GM19240 (cell line): Measurements from ENCODE around the gene REV3L.
A peak's percentile ranks its signal among the peaks of the same experiment; 100 is the strongest.
"Not testable (repeated sequence)": the region's sequence is repeated elsewhere in the genome, so short reads cannot be mapped to it uniquely, and the experiment has no call there.

Source experiments
- DNase-seq: peaks from one replicate; pipeline ENCODE4 v3.0.0; 2011; ENCODE audit warnings: low spot score; ENCODE audit not compliant: insufficient read length

The REV3L gene

GRCh38 chr6:111377558-111378120, 105.4 kb downstream of the REV3L start:
- DNase-seq, result no peak

- DNase-seq, result peak; percentile 1
Observed at GRCh38 chr6:111367393-111368088, 115.5 kb downstream of the REV3L start.

- no peak for DNase-seq
Observed at GRCh38 chr6:111361648-111362047, 121.4 kb downstream of the REV3L start.

- no peak for DNase-seq
Observed at GRCh38 chr6:111358454-111358853, 124.6 kb downstream of the REV3L start.

- no peak for DNase-seq
Observed at GRCh38 chr6:111357705-111358104, 125.3 kb downstream of the REV3L start.

- no peak for DNase-seq
Observed at GRCh38 chr6:111356551-111356950, 126.5 kb downstream of the REV3L start.

GRCh38 chr6:111354758-111355555, 128.1 kb downstream of the REV3L start:
- no peak for DNase-seq

GRCh38 chr6:111353912-111354462, 129.0 kb downstream of the REV3L start:
- no peak for DNase-seq

GRCh38 chr6:111347589-111347988, 135.4 kb downstream of the REV3L start:
- no peak for DNase-seq

GRCh38 chr6:111342913-111343312, 140.1 kb downstream of the REV3L start:
- DNase-seq, result no peak

- DNase-seq, result no peak
Observed at GRCh38 chr6:111339294-111339693, 143.7 kb downstream of the REV3L start.

- peak; percentile 5 for DNase-seq
Observed at GRCh38 chr6:111338843-111339242, 144.2 kb downstream of the REV3L start.

GRCh38 chr6:111337829-111338236, 145.2 kb downstream of the REV3L start:
- no peak for DNase-seq

- DNase-seq, result no peak
Observed at GRCh38 chr6:111329882-111330633, 153.0 kb downstream of the REV3L start.

GRCh38 chr6:111326563-111326962, 156.5 kb downstream of the REV3L start:
- DNase-seq, result no peak

- DNase-seq, result no peak
Observed at GRCh38 chr6:111322145-111322544, 160.9 kb downstream of the REV3L start.

- not testable (repeated sequence) for DNase-seq
Observed at GRCh38 chr6:111307950-111308349, 175.1 kb downstream of the REV3L start.

GRCh38 chr6:111307275-111307858, 175.7 kb downstream of the REV3L start:
- DNase-seq, result no peak

- no peak for DNase-seq
Observed at GRCh38 chr6:111306104-111306888, 176.7 kb downstream of the REV3L start.

- DNase-seq, result peak; percentile 17
Observed at GRCh38 chr6:111301946-111302345, 181.1 kb downstream of the REV3L start.
